Dedifferentiated amniotic fluid mesenchymal stem cell (primary cell): ENCODE data around the gene ASB5.
"Not testable (repeated sequence)": the region's sequence is repeated elsewhere in the genome, so short reads cannot be mapped to it uniquely, and the experiment has no call there.

ENCODE experiments used
- DNase-seq: peaks from one replicate; pipeline ENCODE4 v3.0.0-alpha.2; 2016; ENCODE audit errors: extremely low spot score

ASB5 gene

GRCh38 chr4:176222149-176222548 is 46.9 kb downstream of the ASB5 start:
- no peak for DNase-seq

DNA sequence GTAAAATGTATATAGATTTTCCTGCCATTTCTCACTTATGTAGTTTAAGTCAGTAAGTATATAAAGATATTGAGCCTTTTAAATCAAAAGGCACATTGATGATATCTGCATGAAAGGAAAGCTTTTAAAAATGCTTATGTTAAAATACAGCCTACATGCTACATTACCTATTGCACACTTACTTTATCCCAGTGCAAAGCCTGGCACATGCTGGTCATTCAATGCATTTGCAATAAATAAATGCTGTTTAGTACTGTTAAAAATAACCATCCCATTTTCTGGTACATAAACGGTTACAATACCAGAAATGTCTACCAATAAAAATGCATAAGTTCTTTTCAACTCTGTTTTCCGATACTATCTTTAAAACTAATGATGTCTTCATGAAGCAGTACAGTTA is 51.5 kb downstream of the ASB5 start:
- DNase-seq = no peak

- DNase-seq = not testable (repeated sequence)
Measured at GRCh38 chr4:176212351-176212750, 56.7 kb downstream of the ASB5 start.

DNA sequence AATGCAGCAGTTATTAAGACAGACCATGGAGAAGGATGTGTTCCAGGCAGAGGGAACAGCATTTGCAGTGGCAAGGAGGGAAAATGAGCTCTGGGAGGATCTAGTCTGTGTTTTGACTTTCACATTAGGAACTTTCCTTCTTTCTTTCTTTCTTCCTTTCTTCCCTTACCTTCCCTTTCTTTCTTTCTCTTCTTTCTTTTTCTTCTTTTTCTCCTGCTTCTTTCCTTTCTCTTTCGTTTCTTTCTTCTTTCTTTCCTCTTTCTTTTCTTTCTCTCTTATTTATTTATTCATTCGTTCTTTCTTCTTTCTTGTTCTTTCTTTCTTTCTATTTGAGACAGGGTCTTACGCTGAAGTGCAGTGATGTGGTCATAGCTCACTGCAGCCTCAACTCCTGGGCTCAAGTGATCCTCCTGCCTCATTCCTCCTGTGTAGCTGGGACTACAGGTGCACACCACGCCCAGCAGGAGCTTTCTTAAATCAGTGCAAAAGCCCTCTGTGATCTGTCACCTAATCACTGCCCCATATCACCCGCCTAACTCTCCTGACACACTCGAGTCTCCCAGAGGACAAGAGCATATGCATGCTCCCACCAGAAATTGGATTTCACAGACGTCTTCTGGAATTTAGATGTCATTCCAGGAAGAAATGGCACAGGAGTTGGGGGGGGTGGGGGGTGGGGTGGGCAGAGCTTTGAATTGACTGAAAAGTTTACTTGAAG is 58.3 kb downstream of the ASB5 start:
- DNase-seq = no peak

DNA sequence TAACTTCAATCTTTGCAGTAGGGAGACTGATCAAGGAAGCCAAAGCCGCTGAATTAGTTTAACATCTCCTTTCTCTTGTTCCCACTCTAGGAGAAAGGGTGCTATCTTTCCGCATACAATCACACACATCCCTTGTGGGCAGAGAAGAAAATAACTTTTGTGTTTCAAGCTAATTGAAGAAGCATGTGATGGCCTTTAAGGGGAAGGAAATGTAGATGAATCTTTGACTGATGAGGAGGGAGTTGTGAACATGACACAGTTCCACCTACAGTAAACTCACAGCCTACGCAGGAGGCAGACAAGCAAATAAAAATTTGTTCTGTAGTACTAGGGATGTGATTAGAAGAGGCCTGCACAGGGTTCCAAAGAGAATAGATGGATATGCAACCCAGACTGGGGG is 58.9 kb downstream of the ASB5 start:
- no peak for DNase-seq

DNA sequence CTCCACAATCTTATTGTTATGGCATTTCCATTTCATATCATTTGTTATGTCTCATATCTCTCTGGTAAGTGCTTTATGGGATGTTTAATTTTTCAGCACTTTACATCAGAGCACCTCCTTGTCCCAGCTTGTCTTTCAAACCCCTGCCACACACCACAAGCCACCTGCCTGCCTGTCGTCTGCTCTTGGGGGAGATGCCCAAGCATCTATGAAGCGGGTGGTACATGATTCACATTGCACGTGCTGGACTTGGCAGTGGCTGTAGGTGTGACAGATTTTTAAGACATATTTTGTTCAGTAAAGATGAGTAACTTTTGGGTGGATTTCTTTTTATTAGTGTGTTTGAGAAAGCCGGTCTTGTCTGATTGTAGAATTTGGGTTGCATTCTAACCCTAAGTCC is 59.5 kb downstream of the ASB5 start:
- no peak for DNase-seq

GRCh38 chr4:176207839-176208238 is 61.2 kb downstream of the ASB5 start:
- DNase-seq = no peak

DNA sequence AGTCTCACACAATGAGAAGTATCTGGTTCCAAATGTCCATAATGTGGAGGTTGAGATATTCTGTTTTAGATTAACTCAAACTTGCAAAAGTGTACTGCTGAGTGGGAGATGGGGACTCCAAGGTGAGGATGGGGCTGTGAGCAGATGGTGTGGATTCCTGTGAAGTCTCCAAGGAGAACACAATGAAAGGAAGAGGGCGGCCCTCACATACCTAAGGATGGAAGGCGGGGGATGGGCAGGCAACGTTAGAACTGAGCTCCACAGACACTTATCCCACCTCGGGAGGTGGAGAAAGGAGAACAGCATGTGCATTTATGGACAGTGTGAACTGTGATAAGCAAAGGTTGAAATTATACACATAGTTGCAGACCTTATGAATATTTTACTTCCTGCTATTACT is 63.7 kb downstream of the ASB5 start:
- no peak for DNase-seq

DNA sequence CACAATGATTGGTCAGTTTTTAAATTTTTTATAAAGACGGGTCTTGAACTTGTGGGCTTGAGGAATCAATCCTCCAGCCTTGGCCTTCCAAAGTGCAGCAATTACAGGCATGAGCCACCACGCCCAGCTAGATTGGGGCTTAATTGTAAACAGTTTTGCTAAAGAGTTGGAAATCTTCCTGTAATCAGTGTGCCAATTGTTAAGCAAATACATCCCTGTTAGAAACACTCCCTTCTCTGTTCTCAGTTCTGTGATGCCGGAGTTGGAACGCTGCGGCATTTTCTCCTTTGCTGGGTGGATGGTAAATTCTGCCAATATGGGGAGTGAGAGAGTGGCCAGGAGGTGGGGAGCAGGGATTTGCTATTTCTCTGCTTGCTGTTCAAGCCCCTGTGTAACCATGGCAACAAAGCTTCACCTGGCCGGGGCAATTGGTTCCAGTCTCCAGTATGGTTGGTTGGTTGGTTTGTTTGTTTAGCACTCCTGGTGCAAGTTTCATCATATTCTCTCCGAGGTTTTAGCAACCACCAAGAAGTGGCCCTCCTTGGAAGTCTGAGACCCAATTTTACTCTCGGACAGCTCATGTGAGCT is 70.6 kb downstream of the ASB5 start:
- no peak for DNase-seq

- peak; percentile 93 for DNase-seq
Measured at GRCh38 chr4:176195184-176195978, 73.6 kb downstream of the ASB5 start, which contains the start of gene SPATA4. TSS of gene SPATA4 (minus strand) at chr4:176195585. CDS start at chr4:176195562, 23 bp downstream.

- DNase-seq = no peak
Measured at GRCh38 chr4:176193938-176194337, 75.1 kb downstream of the ASB5 start.

DNA sequence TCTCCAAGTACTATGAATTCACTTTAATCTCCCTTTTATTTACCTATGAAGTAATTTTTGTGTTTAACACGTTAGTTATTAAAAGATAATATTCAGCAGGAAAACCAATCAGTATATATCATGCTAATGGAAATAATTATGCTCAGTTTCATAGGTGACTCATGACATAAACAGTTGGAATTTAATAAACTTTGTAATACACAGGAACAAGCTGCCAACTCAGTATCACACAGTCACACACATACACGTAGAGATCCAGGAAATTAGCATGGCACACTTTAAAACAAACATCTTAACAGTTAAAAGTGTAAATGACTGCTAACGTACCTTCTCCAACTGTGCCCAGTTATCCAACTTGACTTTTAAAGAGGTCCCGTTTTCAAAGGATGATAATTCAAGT is 75.9 kb downstream of the ASB5 start:
- no peak for DNase-seq

DNA sequence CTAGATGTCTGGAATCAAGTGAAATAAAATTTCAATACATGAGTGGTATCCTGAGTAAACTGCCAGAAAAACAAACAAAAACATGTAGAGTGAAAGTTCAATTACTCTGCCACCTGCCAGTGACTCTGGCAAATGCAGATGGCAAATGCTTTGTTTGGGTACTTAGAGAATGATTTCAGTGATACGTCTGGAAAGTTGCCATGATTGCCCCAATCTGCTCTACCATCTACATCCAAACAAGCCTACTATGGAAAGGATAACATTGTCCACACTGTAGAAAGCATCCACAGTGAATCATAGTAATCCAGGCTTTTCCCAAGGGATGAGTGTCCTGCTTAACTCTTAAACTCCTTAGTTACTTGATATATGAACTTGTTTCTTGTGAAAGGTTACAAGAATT is 77.0 kb downstream of the ASB5 start:
- no peak for DNase-seq

DNA sequence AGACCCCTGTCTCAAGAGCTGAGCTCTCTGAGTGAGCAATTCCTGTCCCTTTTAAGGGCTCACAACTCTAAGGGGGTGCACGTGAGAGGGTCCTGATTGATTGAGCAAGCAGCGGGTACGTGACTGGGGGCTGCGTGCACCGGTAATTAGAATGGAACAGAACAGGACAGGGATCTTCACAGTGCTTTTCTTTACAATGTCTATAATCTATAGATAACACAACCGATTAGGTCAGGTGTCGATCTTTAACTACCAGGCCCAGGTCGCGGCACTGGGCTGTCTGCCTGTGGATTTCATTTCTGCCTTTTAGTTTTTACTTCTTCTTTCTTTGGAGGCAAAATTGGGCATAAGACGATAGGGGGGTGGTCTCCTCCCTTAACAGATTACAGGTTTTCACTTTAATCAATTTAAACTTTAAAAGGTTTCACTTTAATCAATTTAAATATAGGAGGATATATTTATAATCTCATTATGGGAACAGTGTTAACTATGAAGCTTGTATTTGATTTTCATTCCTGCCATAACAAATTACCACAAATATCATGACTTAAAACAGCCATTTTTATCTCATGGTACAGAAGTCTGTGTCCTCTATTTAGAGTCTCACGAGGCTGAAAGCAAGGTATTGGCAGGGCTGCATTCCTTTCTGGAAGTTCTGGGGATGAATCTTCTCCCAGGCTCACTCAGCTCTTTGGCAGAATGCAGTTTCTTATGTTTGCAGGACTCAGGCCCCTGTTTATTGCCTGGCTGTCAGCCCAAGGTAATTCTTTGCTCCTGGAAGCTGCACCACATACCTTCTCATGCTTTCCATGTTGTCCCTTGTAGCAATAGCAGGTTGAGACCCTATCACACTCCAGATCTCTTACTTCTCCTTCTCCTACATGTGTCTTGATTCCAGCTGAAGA is 78.9 kb downstream of the ASB5 start:
- no peak for DNase-seq

- no peak for DNase-seq
Measured at GRCh38 chr4:176188654-176189053, 80.4 kb downstream of the ASB5 start.

GRCh38 chr4:176187624-176188023 is 81.4 kb downstream of the ASB5 start:
- DNase-seq = no peak

DNA sequence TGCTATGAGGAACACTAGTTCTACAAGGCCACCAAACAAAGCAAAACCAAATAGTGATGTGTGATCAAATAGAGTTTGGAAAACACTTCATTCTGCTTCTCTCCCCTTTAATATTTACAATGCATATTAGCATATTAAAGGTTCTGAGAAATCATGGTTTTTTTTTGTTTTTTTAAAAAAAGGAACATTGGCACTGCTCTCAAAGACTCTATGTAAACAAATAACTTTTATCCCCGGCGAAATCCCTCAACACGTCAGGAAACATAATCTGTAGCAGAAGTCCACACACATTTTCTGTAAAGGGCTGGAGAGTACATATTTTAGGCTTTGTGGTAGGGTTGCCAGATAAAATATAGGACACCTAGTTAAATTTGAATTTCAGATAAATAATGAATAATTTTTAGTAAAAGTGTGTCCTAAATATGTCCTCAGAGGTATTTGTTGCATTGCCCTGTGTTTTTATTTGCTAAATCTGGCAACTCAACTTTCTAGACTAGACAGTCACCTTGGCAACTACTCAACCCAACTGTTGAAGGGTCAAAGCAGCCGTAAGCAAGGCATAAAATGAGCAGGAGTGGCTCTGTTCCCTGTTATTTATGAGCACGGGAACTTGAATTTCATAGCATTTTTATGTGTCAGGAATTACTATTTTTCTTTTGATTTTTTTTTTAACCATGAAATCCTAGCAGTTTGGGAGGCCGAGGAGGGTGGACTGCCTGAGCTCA is 82.2 kb downstream of the ASB5 start:
- no peak for DNase-seq

GRCh38 chr4:176186067-176186466 is 83.0 kb downstream of the ASB5 start:
- DNase-seq = no peak

DNA sequence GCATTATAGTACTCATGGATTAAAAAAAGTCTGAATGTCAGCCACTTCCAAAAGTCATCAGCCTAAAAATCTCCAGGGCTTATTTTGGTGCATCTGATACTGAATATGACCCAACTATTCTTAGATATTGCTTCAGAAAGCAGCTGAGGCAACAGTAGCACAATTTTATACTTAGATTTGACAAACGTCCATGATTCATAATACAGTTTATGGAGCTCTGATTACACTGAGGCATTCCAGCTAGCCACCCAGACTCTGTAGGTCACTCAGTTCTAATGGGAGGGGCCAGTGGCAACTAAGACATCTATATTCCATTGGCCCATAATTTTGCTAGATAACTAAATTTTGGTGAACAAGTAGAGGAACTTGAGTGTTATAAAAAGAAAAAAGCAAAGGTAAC is 84.0 kb downstream of the ASB5 start:
- DNase-seq = peak; percentile 92
